Endometrial microvascular endothelial cells (primary cell): ENCODE measurements around the gene PCIF1. TPM values are rescaled to one million over a fixed set of nuclear protein-coding genes. Genes with fewer than 3 reads are reported as not detected.
"Not testable (repeated sequence)": the region's sequence is repeated elsewhere in the genome, so short reads cannot be mapped to it uniquely, and the experiment has no call there.

Experiments
- in situ Hi-C: cut with HindIII; loops from 2 replicates; pipeline ENCODE4 v1.10.0; 2017; ENCODE audit warnings: low sequenced_read_pairs, low pct_unique_long_range_greater_than_20kb; ENCODE audit errors: inconsistent ontology term
- total RNA-seq: library from RNA; depleted of rRNA; stranded (reverse); fragments of >200 nt; gene quantifications from one replicate; pipeline ENCODE4 v1.2.3, GENCODE V29; 2015; ENCODE audit errors: inconsistent ontology term

The PCIF1 gene
- total RNA-seq, 1 donor from 2014 or later: 25.6 TPM

DNA sequence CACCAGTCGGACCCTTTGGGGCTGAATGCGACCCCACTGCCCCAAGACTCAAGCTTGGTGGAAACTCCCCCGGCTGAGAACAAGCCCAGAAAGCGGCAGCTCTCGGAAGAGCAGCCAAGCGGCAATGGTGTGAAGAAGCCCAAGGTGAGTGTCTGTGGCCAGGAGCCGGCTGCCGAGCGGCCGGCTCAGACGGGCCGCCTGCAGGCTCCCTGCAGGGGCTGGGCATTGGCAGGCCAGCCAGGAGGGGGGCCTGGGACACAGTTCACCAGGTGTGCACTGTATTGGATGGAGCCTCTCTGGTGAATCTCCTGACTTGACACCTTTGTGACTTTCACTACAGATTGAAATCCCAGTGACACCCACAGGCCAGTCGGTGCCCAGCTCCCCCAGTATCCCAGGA, 6.0 kb downstream of the PCIF1 start:
- in situ Hi-C loops: loop anchor here (25.0 kb wide), 1 partner anchor 128 kb away; the partner anchor contains the start of gene UBE2C

DNA sequence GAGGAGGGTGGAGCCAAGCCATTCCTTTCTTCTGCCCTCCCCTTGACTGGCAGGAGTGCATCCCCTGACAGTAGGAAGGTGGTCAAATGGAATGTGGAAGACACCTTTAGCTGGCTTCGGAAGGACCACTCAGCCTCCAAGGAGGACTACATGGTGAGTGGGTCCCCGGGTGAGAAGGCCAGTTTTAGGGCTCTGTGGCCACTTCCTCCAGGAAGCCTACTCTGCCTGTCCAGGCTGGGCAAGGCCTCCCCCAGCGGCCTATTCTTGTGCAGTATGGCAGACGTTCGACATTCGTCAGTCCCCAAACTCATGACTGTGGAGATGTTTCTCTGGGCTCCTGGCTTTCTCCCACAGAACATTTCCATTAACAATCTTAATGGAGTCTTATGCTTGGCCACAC, 9.1 kb downstream of the PCIF1 start:
- in situ Hi-C loops: loop anchor here (25.0 kb wide), 1 partner anchor 131 kb away; the partner anchor contains the start of gene UBE2C

DNA sequence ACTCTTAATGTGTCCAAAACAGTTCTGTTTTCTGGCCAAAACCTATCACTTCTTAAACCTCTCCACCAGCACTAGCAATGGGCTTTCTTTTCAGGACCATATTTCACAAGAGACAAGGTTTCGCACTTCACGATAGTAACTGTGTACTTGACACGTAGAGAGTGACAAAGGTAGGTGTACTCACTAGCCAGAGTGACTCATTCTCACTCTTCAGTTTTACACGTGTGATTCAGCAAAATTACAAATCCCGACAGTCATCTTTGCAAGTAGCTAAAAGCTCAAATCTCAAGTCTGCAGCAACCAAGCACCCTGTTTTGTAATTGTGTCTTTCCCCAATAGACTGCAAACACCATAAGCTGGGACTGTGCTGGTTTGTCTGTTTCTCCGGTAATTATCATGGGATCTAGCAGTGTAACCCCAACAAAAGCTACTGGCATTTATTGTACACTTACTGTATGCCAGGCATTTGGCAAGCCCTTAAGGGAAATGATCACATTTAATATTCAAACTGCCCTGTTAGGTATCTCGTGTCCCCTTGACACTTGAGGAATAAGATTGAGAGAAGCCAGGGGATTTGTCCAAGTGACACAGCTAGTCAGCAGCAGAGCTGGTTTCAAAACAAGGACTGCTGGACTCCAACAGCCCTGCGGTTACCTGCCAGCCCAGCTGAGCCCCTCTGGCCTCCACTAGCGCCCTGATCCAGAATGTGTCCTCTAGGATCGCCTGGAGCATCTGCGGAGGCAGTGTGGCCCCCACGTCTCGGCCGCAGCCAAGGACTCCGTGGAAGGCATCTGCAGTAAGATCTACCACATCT, 9.9 kb downstream of the PCIF1 start:
- in situ Hi-C loops: loop anchor here (25.0 kb wide), 1 partner anchor 132 kb away; the partner anchor contains the start of gene UBE2C

GRCh38 chr20:45944965-45945677, 10.6 kb downstream of the PCIF1 start:
- in situ Hi-C loops: loop anchor here (25.0 kb wide), 1 partner anchor 133 kb away; the partner anchor contains the start of gene UBE2C

- in situ Hi-C loops: loop anchor here (25.0 kb wide), 1 partner anchor 133 kb away; the partner anchor contains the start of gene UBE2C
Measured at GRCh38 chr20:45945678-45946148, 11.2 kb downstream of the PCIF1 start.

DNA sequence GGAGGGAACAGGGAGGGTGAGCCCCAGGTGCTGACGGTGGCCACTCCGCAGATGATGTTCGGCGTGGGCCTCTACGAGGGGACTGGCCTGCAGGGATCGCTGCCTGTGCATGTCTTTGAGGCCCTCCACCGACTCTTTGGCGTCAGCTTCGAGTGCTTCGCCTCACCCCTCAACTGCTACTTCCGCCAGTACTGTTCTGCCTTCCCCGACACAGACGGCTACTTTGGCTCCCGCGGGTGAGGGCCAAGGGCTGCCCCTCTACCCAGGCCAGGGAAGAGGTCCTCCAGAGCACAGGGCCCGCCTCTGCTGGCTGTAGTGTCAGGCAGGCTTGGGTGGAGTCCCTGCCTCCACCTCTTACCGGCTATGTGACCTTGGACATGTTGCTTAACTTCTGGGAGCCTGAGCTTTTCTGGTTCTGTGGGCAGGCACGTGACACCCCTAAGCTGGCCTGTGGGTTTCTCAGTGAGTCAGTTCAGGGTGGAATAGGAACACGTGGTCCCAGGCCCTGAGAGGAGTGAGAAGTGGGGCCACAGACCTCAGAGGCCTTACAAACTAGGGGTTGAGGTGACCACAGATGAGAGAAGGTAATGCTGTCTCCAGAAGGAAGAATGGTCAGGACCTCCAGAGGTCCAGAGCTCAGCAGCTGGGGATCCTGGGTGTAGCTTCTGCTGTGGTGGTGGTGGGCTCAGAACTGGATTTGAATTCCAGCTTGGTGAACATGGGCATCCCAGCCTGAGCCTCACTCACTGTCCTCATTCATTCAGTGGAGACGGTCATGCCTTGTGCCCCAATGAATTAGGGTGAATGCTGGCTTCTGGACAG, 11.9 kb downstream of the PCIF1 start:
- in situ Hi-C loops: loop anchor here (25.0 kb wide), 1 partner anchor 134 kb away; the partner anchor contains the start of gene UBE2C

DNA sequence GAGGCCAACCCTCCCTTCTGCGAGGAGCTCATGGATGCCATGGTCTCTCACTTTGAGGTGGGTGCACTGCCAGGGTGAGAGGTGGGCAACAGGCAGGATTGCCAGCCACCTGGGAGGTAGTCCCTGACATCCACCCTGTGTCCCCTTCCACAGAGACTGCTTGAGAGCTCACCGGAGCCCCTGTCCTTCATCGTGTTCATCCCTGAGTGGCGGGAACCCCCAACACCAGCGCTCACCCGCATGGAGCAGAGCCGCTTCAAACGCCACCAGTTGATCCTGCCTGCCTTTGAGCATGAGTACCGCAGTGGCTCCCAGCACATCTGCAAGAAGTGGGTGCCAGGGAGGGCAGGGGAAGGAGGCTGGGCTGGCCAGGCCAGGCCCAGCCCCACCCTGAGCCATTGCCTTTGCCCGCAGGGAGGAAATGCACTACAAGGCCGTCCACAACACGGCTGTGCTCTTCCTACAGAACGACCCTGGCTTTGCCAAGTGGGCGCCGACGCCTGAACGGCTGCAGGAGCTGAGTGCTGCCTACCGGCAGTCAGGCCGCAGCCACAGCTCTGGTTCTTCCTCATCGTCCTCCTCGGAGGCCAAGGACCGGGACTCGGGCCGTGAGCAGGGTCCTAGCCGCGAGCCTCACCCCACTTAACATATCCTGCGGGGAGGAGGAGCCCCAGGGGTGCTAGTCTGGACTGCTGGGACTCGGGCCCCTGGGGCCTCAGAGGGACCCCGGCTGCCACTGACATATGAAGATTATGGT, 12.8 kb downstream of the PCIF1 start:
- in situ Hi-C loops: loop anchor here (25.0 kb wide), 1 partner anchor 135 kb away; the partner anchor contains the start of gene UBE2C

DNA sequence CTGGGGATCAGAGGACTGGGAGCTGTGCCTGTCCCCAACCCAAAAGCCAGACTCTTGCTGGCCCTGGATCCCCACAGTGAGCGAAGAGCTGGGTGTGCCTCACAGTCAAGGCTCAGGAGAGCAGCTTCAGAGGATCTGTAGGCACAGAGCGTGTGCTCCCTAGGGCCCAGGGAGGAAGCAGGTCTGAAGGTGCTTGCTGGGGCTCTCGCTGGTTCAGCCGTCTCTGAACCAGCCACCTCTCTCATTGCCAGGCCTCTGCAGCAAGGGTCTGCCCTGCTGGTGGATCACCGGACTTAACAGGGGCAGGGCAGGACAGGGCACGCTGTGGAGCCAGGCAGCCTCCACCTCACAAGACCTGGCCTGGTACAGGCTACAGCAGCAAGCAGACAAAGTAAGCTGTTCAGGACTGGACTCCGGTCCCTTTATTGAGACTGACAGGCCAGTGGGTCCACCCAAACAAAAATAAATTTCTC, 13.8 kb downstream of the PCIF1 start:
- in situ Hi-C loops: loop anchor here (25.0 kb wide), 1 partner anchor 136 kb away; the partner anchor contains the start of gene UBE2C

DNA sequence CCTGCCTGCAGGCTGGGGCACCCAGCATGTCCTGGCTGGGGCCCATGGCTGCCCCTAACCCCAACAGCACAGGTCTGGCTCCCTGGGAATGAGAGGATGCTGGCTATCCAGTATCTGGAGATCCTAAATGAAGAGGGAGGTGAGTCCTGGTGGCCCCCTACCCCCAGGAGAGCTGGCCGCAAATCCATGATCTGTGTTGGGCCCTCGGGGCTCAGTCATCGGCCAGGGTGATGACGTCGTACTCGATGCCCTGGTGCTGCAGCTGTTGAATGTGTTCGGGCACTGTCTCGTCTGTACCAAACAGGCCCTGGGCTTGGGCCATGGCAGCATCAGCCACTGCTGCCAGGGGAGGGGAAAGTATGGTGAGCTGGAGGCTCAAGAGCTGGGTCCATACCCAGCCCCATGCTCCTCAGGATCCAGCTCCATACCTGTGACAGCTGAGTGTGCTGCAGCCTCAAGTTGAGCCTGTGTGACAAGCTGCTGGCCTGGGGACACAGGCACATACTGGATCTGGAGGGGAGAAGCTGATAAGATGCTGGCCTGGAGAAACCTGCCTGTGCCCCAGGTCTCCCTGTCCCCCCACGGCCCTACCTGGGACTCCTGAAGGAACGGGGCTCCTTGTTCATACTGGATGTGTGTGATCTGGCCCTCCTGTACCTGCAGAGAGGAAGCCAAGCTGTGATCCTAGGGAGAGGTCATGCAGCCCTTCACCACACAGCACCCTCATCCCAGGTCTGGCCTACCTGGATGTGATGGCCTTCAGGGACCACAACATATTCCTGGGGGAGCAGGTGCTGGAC, 14.5 kb downstream of the PCIF1 start:
- in situ Hi-C loops: loop anchor here (25.0 kb wide), 1 partner anchor 137 kb away; the partner anchor contains the start of gene UBE2C

DNA sequence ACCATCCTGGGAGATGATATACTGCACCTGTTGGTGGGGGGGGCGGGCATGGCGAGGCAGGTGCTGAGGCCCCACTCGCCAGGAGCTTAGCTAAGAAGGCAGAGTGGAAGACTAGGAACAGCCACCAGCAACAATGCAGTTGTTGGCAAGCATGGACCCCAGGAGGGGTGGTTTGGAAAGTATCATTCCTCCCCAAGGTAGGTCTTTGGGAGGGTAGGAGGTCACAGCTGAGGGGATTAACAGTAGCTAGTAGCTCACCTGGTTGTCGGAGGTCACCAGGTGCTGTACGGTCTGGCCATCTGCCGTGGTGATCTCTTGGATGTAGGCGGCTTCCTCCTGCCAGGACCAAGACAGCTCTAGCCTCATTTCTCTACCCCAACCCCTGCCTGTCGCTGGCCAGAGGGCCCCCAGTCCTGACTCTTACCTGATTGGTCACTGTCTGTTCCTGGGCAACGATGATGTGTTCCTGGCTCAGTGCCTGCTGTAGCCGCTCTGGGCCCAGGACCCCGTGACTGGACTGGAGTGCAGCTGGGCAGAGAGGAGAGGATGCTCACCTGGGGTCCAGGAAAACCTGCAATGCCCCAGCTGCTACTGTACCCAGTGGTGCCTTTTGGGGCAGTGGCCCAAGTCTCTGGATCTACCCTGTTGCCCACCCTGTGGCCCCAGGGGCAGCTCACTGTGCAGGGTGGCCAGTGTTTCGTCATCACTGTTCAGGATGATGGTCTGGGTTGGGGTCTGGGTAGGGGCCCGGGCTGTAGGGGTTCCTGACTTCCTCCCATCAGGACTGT, 15.3 kb downstream of the PCIF1 start:
- in situ Hi-C loops: loop anchor here (25.0 kb wide), 1 partner anchor 137 kb away; the partner anchor contains the start of gene UBE2C

- in situ Hi-C loops: no loop called here
Measured at GRCh38 chr20:45950330-45950646, 15.8 kb downstream of the PCIF1 start.

DNA sequence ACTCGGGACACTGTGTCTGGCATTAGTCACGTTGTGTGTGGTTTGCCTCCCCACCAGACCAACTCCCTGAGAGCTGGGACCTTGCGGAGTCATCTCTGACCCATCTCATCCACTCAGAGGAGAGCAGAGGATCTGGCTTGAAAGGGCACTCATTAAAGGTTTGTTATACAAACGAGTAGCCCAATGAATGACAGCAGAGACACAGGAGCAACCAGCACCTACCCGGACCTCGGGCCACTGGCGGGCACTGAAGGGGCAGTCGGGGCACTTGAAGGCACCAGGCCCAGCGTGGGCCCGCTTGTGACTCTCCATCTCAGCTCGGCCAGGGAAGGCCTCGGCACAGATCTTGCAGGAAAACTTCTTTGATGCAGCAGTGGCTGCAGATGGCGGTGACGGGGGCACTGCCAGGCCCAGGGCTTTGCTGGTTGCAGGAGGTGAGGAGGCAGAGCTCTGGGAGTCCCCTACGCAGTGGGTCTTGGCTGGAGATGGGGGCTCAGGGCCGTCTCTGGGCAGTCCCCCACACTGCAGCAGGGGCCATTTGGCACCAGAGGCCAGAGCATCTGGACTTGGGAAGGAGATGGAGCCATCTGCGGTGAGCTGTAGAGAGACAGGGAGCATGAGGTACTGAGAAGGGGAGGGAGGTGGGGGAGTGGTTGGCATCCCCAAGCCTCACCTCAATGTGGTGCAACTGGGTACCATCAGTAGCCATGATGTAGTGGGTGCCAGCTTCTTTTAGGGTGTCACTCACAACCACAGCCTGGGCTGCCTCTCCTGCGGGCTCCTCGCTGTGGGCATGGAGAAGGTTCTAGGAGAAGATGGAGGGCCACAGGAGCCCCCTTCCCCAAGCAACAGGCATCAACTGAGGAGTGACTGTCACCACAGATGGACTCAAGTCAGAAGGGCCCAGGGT, 17.7 kb downstream of the PCIF1 start:
- in situ Hi-C loops: no loop called here

GRCh38 chr20:45952861-45953260, 18.4 kb downstream of the PCIF1 start:
- in situ Hi-C loops: no loop called here

- in situ Hi-C loops: no loop called here
Measured at GRCh38 chr20:45953672-45954071, 19.2 kb downstream of the PCIF1 start.

- in situ Hi-C loops: not testable (repeated sequence)
Measured at GRCh38 chr20:45956326-45956725, 21.8 kb downstream of the PCIF1 start.
